Measurements from ENCODE around the gene UBQLN2.

- TF ChIP-seq POLR2A (IDR thresholded peaks at IDR 0.05) (no peak), CTCF (IDR thresholded peaks at IDR 0.05) (no peak)
These were observed 37.6 kb downstream of the UBQLN2 start for GRCh38 chrX:56600987-56601386.
